Measurements from ENCODE around the gene TMEM150B.

The TMEM150B gene, protein sequence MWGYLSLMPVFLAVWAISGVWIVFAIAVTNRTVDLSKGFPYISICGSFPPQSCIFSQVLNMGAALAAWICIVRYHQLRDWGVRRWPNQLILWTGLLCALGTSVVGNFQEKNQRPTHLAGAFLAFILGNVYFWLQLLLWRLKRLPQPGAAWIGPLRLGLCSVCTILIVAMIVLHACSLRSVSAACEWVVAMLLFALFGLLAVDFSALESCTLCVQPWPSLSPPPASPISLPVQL

DNA sequence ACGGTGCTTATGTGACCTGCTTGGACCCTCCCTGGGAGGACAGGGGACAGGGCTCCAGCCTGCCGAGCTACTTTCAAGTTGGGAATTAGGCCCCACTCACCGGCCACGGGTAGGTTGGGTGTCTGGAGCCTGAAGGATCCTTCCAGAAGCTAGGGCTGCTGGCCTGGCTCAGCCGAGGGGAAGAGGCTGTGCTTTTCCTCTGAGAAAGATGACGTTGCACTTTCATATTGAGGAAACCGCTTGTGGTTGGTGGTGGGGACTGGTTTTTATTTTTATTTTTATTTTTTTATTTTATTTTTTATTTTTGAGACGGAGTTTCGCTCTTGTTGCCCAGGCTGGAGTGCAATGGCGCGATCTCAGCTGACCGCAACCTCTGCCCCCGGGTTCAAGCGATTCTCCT is at the start of gene TMEM150B:
TSS of gene TMEM150B (minus strand) at position 170 of the 400 bp plus-strand sequence. CDS start 4,305 bp downstream, outside the sequence.
- no peak for DNase-seq (ENCODE audit: low read depth in 2 of 2)

DNA sequence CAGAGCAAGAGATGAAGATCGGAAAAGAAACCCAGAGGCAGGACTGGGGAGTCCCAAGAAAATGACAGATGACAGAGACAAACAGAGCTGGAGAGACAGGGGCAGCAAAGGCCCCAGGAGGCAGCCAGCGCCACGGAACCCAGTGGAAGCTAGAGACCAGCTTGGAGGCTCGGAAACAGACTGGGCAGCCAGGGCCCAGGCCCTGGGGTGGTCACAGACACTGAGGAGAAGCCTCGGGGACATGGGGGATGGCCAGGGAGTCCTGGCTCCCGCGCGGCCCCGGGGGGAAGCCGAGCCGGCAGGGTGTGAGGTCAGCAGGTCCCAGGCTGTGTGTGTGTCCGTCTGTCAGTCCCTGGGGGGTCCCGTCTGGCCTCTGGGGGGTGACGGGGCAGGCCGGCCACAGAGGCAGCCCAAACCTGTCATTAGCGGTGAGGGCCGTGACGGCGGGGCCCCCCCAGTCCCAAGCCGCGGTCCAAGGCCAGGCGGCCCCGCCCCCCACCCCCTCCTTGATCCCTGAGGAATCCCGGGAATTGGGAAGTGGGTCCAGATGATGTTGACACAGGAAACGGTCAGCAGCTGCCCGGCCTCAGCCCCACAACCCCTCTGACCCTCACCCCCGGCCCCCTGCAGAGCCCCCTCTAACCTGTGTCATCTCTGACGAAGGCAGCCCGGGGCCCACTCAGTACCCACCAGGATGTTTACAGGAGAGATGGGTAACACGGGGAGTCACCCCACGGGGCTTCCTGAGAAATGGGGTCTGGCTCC is 49.0 kb upstream of the TMEM150B start:
- no peak for DNase-seq (ENCODE audit: low read depth in 2 of 2)

DNA sequence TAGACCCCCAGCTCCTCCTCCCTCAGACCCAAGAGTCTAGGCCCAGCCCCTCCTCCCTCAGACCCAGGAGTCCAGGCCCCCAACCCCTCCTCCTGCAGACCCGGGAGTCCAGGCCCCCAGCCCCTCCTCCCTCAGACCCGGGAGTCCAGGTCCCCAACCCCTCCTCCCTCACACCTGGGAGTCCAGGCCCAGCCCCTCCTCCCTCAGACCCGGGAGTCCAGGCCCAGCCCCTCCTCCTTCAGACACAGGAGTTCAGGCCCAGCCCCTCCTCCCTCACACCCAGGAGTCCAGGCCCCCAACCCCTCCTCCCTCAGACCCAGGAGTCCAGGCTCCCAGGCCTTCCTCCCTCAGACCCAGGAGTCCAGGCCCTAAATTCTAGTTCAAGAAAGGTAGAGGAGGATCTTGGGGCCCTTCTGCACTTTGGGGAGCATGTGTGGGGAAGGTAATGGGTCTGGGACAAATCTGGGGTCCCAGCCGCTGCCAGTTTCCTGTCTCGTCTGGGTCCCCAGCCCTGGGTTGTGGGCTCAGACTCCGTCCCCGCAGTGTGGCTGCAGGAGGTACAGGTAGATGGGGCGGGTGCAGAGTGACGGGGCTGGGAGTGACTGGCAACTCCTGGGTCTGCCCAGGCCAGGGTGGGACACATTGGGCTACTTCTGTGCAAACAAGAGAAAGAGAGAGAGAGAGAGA is 48.3 kb upstream of the TMEM150B start:
- DNase-seq (ENCODE audit: low read depth in 2 of 2) = no peak

DNA sequence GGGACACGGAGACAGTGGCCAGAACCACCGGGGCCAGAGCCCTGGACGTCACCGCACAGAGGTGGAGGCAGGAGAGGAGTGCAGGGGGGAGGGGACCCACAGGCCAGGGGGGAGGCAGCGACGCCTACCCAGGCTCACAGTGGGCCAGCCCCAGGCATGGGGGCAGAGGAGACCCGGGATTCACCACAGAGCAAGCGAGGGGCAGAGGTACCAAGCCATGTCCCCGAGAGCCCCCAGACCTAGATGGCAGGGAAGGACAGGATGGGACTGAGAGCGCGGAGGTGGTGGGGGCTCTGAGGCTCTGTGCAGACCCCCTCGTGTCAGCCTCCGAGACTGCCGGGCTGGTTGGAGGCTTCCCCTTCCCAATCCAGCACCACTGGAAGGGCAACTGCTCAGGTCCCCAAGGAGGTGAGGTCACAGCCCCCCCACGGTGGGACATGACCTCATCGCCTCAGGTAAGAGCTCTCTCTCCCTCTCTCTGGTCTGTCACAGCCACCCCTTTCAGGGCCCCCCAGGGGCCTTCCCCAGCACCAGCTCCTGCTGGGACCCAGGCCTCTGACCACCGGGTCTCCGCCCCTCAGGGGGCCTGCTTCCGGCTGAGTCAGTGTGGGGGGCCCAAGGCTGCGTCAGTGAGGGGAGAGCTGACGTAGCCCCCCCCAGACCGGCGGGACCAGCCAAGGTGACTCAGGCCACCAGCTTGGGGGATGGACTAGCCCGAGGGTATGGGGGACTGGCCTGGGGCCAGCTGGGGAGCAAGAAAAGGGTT is 47.4 kb upstream of the TMEM150B start:
- DNase-seq (ENCODE audit: low read depth in 2 of 2) = no peak

DNA sequence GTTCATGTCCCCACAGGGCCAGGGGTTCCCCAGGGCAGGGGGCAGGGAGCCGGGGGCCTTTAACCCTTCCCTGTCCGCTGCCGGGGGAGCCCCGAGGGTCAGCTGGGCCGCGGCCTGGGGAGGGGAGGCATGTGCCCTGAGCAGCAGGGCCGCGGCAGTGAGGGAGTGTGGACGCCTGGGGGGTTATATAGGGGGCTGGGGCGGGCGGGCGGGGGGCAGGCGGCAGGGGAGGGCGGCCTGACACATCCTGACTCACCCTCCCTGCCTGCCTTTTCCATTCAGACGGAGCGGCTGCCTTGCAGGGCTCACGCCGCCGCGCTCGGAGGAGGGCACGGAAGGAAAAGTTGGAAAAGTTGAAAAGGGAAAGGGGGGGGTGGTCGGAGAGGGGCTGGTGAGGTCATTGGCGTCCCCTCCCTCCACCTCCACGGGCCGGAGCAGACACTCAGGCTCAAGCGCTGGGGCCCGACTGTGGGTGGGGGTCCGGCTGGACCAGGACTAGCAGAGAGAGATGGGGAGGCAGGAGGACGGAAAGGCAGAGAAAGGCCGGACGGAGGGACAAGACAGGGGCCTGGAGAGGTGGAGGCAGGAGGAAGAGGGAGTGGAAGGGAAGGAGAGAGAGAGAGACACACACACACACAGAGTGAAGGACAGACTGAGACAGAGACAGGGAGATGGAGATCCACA is 45.3 kb upstream of the TMEM150B start, which contains the start of gene IL11:
TSS of gene IL11 (minus strand) at position 159 of the 684 bp plus-strand sequence. CDS start at position 6, 153 bp downstream.
- DNase-seq (ENCODE audit: low read depth in 2 of 2) = no peak

DNA sequence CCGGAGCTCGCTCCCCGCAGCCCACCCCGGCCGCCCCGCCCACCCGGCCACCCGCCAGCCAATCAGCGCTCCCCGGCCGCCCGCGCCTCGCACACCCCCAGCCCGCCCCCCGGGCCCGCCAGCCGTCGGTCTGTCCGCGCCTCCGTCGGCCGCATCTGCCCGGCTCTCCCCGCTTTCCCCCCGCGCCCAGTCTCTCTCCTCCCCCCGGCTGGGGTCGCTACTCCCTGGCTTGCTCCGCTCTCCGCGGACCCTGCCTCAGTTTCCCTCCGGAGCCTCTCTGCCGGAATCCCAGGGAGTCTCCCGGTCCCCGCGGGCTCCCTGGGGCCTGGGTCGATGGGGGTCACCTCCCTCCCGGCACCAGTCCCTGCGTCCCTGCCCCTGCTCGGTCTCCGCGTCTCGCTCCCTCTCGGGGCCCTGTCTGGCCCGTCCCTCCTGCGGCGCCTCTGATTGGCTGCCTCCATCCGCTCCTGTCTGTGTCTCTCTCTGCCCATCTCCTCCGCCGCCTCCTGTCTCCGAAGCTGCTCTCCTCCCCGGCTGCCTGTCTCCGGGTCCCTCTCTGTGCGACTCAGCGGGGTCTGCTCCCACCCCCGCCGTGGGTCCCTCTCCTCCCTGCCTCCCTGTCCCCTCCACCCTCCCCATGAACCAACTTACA is 44.6 kb upstream of the TMEM150B start:
- DNase-seq (ENCODE audit: low read depth in 2 of 2) = no peak

DNA sequence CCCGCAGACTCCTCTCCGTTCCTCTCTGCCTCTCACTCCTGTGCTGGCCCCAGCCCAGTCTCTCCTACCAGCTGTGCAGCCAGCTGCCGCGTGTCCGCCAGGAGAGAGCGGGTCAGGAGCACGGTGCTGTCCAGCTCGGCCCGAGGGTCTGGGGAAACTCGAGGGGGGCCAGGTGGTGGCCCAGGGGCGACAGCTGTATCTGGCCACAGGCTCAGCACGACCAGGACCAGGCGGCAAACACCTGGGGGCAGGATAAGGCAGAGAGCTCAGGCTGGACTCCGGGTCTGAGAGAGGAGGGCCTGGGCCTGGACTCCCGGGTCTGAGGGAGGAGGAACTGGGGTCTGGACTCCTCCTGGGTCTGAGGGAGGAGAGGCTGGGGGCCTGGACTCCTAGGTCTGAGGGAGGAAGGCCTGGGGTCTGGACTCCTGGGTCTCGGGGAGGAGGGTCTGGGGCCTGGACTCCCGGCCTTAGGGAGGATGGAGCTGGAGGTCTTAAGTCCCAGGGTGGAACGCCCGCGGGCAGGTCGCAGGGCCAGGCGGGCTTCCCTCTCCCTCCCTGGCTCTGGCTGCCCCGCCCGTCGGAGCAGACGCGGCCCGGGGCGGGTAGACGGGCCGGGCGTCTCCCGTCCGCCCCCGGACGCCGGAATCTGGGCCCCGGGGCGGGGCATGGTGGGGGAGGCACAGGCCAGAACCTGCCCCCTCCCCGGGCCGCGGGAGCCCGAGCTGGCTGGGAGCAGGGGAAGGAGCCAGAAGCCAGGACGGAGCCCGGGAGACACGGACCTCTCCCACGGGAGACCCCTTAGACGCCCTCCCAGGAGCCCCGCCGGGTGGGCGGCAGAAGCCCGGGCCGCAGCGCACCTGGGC is 43.8 kb upstream of the TMEM150B start:
- DNase-seq (ENCODE audit: low read depth in 2 of 2) = no peak

DNA sequence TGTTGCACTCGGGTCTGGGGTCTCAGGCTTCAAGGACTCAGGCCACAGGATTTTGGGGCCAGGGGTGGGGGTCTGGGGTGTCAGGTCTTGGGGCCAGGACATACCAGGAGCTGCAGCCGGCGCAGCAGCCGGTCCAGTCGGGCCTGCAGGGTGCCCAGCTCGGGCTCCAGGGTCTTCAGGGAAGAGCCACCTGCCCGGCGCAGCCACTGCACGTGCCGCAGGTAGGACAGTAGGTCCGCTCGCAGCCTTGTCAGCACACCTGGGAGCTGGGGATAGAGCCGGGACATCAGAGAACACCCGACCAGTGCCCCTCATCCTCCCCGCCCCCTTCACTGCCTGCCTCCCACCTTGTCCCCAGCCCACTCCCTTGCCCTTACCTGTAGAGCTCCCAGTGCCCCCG is 43.0 kb upstream of the TMEM150B start:
- no peak for DNase-seq (ENCODE audit: low read depth in 2 of 2)

DNA sequence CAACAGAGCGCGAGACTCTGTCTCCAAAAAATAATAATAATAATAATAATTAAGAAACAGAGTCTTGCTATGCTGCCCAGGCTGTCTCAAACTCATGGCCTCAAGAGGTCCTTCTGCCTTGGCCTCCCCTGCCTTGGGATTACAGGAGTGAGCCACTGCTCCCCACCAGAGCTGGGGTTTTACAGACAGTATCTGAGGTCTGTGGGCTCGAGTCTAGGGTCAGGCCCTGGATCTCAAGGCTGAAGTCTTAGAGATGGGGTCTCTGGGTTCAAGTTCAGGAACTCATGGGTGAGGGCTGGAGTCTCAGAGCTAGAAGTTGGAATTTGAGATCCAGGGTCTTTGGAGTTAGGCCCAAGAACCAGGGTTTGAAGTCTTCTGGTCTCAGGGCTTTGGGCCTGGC is 41.6 kb upstream of the TMEM150B start:
- DNase-seq (ENCODE audit: low read depth in 2 of 2) = no peak

DNA sequence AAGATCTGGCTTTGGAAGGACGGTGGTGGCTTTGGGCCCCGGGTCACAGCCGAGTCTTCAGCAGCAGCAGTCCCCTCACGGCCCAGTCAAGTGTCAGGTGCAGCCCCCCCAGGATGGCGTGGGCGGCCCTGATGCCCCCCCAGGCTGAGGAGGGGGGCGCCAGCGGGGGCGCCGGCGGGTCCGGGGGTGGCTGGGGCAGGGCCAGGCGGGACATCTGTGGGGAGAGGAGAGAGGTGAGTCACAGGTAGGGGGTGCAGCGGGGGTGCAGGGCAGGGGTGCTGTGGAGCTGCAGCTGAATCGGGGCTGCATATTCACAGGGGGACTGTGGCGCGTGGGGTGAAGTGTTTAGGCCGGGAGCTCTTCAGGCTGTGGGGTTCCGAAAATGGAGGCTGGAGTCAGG is 40.8 kb upstream of the TMEM150B start:
- DNase-seq (ENCODE audit: low read depth in 2 of 2) = no peak

DNA sequence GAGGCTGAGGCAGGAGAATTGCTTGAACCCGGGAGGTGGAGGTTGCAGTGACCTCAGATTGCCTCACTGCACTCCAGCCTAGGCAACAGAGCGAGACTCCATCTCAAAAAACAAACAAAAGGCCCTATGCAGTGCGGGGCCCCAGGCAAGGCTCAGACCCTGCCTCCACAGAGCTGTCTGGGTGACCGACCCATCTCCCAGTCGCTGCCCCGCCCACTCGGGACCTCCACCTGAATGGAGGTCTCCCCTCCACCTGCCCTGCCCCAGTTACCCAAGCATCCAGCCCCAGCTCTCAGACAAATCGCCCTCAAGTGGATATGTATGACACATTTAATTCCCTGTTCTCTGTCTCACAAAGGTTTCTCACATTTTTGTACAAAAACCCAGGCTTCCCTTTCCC is 40.1 kb upstream of the TMEM150B start:
- no peak for DNase-seq (ENCODE audit: low read depth in 2 of 2)

DNA sequence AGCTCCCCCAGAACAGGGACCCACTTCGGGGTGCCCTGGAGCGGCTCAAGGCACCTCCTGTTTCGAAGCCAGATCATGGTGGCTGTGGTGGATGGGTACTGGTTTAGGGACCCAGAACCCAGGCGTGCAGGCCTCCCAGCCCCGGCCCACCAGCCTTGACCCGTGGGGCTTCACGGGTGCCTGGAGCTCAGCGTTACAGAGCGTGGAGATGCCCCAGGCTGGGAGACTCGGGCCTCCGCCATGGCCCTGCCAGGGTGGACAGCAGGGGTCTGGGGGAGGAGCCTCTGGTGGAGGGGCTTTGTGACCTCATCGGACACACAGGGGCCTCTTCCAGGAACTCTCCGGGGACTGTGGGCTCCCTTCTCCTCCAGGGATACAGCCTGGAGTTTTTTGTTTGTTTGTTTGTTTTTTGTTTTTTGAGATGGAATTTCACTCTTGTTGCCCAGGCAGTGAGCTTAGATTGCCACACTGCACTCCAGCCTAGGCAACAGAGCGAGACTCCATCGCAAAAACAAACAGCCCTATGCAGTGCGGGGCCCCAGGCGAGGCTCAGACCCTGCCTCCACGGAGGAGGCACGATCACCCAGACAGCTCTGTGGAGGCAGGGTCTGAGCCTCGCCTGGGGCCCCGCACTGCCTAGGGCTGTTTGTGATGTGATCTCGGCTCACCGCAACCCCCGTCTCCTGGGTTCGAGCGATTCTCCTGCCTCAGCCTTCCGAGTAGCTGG is 38.0 kb upstream of the TMEM150B start, which contains the start of gene GARIN5B:
TSS of gene GARIN5B (minus strand) at position 271 of the 727 bp plus-strand sequence. CDS start at position 77, 194 bp downstream.
- no peak for DNase-seq (ENCODE audit: low read depth in 2 of 2)

DNA sequence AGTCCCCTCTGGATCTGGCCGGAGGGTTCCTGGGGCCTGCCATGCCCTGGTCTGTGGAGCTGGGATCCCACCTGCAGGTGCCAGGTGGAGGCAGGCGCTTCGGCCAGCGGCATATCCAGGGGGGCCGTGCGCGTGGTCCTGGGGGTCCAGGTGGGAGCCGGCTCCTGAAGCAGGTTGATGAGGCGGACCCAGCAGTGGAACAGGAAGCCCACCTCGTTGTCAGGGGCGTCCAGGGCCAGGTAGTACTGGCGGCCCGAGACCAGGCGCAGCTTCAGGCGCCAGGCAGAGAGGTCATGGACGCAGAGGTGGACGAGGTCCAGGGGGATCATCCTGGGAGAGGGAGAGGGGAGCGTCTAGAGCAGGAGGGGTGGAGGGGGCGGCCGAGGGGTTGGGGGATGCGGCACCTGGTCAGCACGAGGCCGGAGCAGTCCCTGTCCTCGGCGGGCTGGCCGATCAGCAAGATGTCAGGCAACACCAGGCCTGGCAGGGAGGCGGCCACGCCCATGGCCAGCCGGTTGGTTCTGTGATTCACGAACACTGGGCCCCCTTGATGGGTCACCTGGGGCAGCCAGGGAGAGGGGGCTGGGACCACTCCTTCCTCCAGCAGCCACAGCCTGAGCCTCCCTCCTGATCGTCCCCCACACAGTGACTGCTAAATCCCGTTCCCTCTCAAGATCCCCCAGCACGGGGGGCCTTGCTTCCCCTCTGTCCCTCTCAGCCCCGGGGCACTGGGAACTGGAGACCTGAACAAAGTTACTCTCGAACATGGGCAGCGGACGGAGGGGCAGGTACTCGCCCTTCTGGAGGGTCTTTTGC is 37.2 kb upstream of the TMEM150B start:
- no peak for DNase-seq (ENCODE audit: low read depth in 2 of 2)

DNA sequence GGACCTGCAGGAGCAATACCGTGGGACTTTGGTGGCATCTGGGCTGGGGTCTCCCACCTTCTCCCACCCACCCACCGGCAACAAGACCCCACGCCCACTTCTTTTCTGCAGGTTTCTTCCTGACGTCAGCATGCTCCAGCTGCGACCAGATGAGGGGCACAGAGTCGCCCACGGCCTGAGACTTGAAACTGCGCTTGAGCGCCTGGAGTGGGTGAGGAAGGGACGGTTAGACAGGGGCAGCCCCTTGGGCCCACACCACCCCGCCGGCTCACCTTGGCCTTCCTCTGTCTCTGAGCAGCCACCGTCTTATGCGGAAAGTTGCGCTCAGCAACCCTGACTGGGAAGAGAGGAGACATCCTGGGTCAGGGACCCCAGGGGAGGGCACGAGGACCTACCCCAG is 35.8 kb upstream of the TMEM150B start:
- no peak for DNase-seq (ENCODE audit: low read depth in 2 of 2)

DNA sequence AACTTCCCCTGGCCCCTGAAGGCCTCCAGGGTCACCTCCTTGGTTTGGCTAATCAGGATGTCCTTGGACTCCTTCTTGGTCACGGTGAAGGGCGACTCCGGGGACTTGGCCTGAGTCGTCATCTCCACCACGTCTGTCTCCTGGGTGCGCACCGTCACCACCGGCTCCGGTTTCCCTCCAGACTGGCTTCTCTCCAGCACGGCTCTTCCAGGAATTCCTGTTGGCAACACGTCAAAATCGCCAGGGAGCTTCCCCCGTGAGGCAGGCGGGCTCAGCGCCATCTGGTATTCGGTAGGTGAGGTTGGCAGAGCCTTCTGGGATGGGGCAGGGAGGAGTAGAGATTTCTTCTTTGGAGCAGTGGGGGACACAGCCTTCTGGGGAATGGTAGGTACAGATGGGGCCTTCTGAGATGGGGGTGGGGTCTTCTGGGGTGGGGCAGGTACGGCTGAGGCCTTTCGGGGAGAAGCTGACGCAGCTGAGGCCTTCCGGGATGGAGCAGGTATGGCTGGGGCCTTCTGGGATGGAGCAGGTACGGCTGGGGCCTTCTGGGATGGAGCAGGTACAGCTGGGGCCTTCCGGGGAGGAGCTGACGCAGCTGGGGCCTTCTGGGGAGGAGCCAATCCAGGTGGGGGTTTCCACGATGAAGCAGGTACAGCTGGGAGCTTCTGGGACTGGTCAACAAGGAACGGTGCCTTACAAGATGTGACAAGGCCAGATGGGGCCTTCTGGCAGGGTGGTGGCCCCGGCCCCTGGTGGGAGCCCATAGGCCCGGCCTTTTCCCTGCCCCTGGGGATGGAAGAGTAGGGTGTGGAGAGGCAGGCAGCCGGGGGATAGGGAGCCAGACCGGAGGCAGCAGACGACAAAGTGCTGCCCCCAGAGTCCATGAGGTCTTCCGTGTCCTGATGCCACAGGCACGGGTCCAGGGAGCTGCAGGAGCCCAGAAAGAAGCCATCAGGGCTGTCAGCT is 34.1 kb upstream of the TMEM150B start:
- no peak for DNase-seq (ENCODE audit: low read depth in 2 of 2)

DNA sequence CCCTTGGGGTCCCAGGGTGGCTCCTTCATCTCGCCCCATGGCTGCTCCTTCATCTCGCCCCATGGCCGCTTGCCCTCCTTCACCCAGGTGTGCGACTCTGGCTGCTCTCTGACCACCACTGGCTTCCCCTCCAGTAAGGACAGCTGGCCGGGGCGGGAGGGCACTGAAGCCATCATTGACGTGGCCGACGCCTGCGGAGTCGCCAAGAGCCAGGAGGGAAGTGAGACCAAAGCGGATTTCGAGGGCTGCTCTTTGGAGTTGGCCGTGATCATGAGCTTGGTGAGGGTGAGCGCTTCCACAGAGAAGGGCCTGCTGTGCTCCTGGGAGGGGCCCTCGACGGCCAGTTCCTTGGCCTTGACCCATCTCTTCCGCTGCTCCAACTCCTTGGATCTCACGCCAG is 33.4 kb upstream of the TMEM150B start:
- DNase-seq (ENCODE audit: low read depth in 2 of 2) = no peak

DNA sequence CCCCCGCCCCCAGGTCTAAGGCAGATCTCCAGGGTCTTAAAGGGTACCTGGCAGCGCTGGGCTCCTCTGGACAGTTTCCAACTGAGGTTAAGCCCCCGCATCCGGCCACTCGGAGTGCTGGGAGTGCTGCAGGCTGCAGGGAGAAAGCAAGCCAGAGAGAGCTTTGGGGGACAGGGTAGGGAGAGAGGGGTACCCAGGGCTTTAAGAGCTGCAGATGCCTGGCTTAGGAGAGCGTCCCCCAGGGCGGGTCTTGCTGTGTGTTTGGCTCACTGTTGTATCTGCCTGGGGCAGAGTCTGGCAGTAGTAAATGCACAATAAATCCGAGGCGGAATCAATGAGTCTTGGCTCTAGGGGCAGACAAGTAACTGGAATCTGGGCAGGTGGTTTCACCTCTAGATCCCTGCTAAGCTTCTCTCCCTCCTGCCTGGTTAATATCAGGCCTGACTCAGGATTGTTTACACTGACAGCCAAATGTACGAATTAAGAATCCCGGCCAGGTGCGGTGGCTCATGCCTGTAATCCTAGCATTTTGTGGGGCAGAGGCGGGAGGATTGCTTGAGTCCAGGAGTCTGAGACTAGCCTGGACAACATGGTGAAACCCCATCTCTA is 30.2 kb upstream of the TMEM150B start:
- DNase-seq (ENCODE audit: low read depth in 2 of 2) = no peak
